ENCODE results near the gene EYA4. TPM values are rescaled to one million over a fixed set of nuclear protein-coding genes. Genes with fewer than 3 reads are reported as not detected.

The EYA4 gene
- total and polyA plus RNA-seq, 2 of the 4 experiments (the other 2 are of a cell fraction), result 5.7 to 11.1 TPM

GRCh38 chr6:133567636-133568035, 326.5 kb downstream of the EYA4 start:
- DNase-seq (peak; percentile 76), ATAC-seq (ENCODE audit: low read depth) (peak; percentile 56)
- no peaks in the 10 kb centered on the region for H4K20me1 ChIP-seq (ENCODE audit: insufficient read depth, low read length)
- H3K23ac ChIP-seq (ENCODE audit: low read depth, low read length), result 0 out of 2 replicates have a peak overlapping the region, but pooled peaks have one; percentile 3
- H2BK5ac ChIP-seq (ENCODE audit: low read depth, low read length, poor library complexity, severe bottlenecking), result no peak overlapping the region
- H3K9ac ChIP-seq (ENCODE audit: low read depth, low read length), result no peak overlapping the region; the same call in 1 of the 2 replicates
- H2BK20ac ChIP-seq (ENCODE audit: low read depth, low read length), result peak overlapping the region; percentile 66; the same call in 1 of the 2 replicates
- no peaks in the 10 kb centered on the region for H3K9me1 ChIP-seq (ENCODE audit: insufficient read depth, low read length)
- H3K4me3 ChIP-seq (ENCODE audit: insufficient read depth, low read depth, low read length), result no peak overlapping the region
- H2AK9ac ChIP-seq (replicated peaks; ENCODE audit: low read depth, low read length, poor library complexity), result no peak overlapping the region
- H3K4me2 ChIP-seq (ENCODE audit: low read depth, low read length), result peak overlapping the region; percentile 19; the same call in 1 of the 2 replicates
- H2BK15ac ChIP-seq (ENCODE audit: low read depth, low read length), result peak overlapping the region; percentile 49; the same call in 2 of the 3 replicates
- BruUV-seq (replicated peaks), result no TSS peak
- peak overlapping the region; percentile 18; the same call in 1 of the 2 replicates for H4K91ac ChIP-seq (ENCODE audit: insufficient read depth, low read depth, low read length)
- TF ChIP-seq CHD1 (IDR thresholded peaks at IDR 0.05; ENCODE audit: low read depth, low read length), result no peak
- TF ChIP-seq, protein P1, sequence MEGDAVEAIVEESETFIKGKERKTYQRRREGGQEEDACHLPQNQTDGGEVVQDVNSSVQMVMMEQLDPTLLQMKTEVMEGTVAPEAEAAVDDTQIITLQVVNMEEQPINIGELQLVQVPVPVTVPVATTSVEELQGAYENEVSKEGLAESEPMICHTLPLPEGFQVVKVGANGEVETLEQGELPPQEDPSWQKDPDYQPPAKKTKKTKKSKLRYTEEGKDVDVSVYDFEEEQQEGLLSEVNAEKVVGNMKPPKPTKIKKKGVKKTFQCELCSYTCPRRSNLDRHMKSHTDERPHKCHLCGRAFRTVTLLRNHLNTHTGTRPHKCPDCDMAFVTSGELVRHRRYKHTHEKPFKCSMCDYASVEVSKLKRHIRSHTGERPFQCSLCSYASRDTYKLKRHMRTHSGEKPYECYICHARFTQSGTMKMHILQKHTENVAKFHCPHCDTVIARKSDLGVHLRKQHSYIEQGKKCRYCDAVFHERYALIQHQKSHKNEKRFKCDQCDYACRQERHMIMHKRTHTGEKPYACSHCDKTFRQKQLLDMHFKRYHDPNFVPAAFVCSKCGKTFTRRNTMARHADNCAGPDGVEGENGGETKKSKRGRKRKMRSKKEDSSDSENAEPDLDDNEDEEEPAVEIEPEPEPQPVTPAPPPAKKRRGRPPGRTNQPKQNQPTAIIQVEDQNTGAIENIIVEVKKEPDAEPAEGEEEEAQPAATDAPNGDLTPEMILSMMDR (conservative IDR thresholded peaks at IDR 0.05; ENCODE audit: low read depth, low read length), result no peak
- no peak for TF ChIP-seq ELK1 (IDR thresholded peaks at IDR 0.05; ENCODE audit: borderline replicate concordance, low read depth, low read length)
- TF ChIP-seq CEBPB (IDR thresholded peaks at IDR 0.05; ENCODE audit: low read depth, low read length), result no peak
- no peak for TF ChIP-seq RAD21 (IDR thresholded peaks at IDR 0.05; ENCODE audit: low read length)
- TF ChIP-seq MAZ (IDR thresholded peaks at IDR 0.05; ENCODE audit: borderline replicate concordance, low read depth, low read length), result no peak
- no peak for TF ChIP-seq RFX5 (IDR thresholded peaks at IDR 0.05; ENCODE audit: low read depth, low read length)
- no peak for TF ChIP-seq POLR2A (IDR thresholded peaks at IDR 0.05; ENCODE audit: low read depth, low read length)
- no peak for TF ChIP-seq BHLHE40 (IDR thresholded peaks at IDR 0.05; ENCODE audit: low read depth, low read length)
- TF ChIP-seq MXI1 (IDR thresholded peaks at IDR 0.05; ENCODE audit: borderline replicate concordance, low read depth, low read length), result no peak
- TF ChIP-seq RCOR1 (IDR thresholded peaks at IDR 0.05; ENCODE audit: insufficient replicate concordance, low read length), result no peak
- TF ChIP-seq, protein P2, sequence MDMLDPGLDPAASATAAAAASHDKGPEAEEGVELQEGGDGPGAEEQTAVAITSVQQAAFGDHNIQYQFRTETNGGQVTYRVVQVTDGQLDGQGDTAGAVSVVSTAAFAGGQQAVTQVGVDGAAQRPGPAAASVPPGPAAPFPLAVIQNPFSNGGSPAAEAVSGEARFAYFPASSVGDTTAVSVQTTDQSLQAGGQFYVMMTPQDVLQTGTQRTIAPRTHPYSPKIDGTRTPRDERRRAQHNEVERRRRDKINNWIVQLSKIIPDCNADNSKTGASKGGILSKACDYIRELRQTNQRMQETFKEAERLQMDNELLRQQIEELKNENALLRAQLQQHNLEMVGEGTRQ (IDR thresholded peaks at IDR 0.05; ENCODE audit: low read depth, low read length), result no peak
- no peak for TF ChIP-seq SMC3 (IDR thresholded peaks at IDR 0.05; ENCODE audit: low read depth, low read length)
- H3K14ac ChIP-seq (replicated peaks; ENCODE audit: low read depth, low read length), result peak overlapping the region; percentile 23; the same call in 1 of the 2 replicates
- no peaks in the 10 kb centered on the region for H3K27me3 ChIP-seq (ENCODE audit: control insufficient read depth, insufficient read depth, low read length)
- H2AFZ ChIP-seq (replicated peaks; ENCODE audit: low read length, poor library complexity), result peak overlapping the region; percentile 45
- CTCF ChIA-PET, result interaction anchor here (1.0 to 2.1 kb wide), 2 partner anchors 16 to 354 kb away, joined by 9 read pairs; no protein-coding TSS in a partner anchor
- H3K79me1 ChIP-seq (ENCODE audit: low read depth in 1 of 2, low read length in 2 of 2), result no peaks in the 10 kb centered on the region
- H3K36me3 ChIP-seq (ENCODE audit: control insufficient read depth, insufficient read depth, low read length), result no peaks in the 10 kb centered on the region; the same call in 1 of the 2 replicates
- intact Hi-C loops (cut with micrococcal nuclease) (loop anchor here (2.0 kb wide), 1 partner anchor 139 kb away; no protein-coding TSS in a partner anchor), dilution Hi-C loops (cut with HindIII; ENCODE audit: low sequenced_read_pairs, unreplicated experiment) (no loop called here), in situ Hi-C loops (cut with MboI; ENCODE audit: low sequenced_read_pairs) (loop anchor here (5.0 to 10.0 kb wide), 2 partner anchors 350 to 537 kb away; no protein-coding TSS in a partner anchor)
- H4K8ac ChIP-seq (ENCODE audit: low read depth in 2 of 2, low read length in 2 of 2), result peak overlapping the region; percentile 66 to 67; a peak in 2 of 4 replicates
- WGBS, 2 experiments (ENCODE audit: extremely low coverage in 2 of 2, insufficient read length in 1 of 2), result 14% methylated on average over 1 of the region's 6 CpGs; no CpG with 5 or more reads in 1 of the 2 experiments
- H4K5ac ChIP-seq (ENCODE audit: low read depth, low read length), result peak overlapping the region; percentile 75
- no peak overlapping the region for H3K56ac ChIP-seq (ENCODE audit: extremely low read depth, insufficient read depth, low read length)
- H3K9me3 ChIP-seq (ENCODE audit: control insufficient read depth, insufficient read depth, low read length), result no peaks in the 10 kb centered on the region
- H2BK120ac ChIP-seq (ENCODE audit: low read depth, low read length), result peak overlapping the region; percentile 56
- H3K18ac ChIP-seq (ENCODE audit: low read depth, low read length), result peak overlapping the region; percentile 93
- H3K4ac ChIP-seq (ENCODE audit: low read depth, low read length), result peak overlapping the region; percentile 51
- peaks cover 13% of the 10 kb centered on the region for H3K4me1 ChIP-seq (ENCODE audit: control insufficient read depth, insufficient read depth, low read length)
- H3K27ac ChIP-seq (ENCODE audit: insufficient read depth, low read length), result peak overlapping the region; percentile 61; the same call in 1 of the 2 replicates
- POLR2A ChIA-PET (ENCODE audit: unreplicated experiment), result no interaction called here
- peak overlapping the region; percentile 41 for H2AK5ac ChIP-seq (ENCODE audit: low read depth, low read length)

All from IMR-90 (cell line).